GM23248 (cell line): ENCODE data around the gene PPP1R15B.

Source experiments
- EZH2 ChIP-seq: fragments of 200-600 bp; sonication (generic); IDR thresholded peaks from 2 replicates; pipeline ENCODE4 v1.6.1; 2018; ENCODE audit warnings: antibody characterized with exemption, mild to moderate bottlenecking; ENCODE audit not compliant: insufficient read depth, poor library complexity, severe bottlenecking
- EZH2phosphoT487 ChIP-seq: fragments of 200-600 bp; sonication (generic); IDR thresholded peaks from 2 replicates; pipeline ENCODE4 v1.6.1; 2018; ENCODE audit warnings: antibody characterized with exemption, moderate library complexity, mild to moderate bottlenecking, low read depth; ENCODE audit not compliant: insufficient read depth

DNA sequence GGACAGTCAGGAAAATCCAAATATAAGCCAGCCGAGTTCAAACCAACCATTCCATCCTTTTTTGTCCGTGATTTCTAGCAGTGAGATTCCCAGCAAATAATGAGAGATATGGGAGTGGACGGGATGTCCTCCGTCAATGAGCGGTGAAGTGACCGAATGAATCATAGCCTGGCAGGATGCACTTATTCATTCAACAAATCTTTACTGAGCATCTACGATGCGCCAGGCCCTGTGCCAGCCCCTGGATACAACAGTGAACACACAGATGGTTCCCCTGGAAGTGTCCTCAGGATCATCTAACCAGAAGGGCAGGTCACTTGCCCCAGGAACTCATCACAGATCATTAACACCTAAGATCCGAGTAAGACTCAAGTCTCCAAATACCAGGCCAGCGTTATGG is 43.7 kb downstream of the PPP1R15B start:
- TF ChIP-seq EZH2 (no peak), EZH2phosphoT487 (no peak)
